PFSK-1 (cell line): Measurements from ENCODE around the gene TNPO1.

Experiments
- REST ChIP-seq, 2 experiments: IDR thresholded peaks; 2 replicates each; pipeline versions ENCODE4 v1.6.1 to v1.8.0; 2011 to 2012; ENCODE audit warnings: low read depth in 2 of 2, low read length in 2 of 2, control low read depth in 1 of 2, inconsistent platforms in 1 of 2, mild to moderate bottlenecking in 1 of 2, moderate library complexity in 1 of 2; ENCODE audit not compliant: insufficient read depth in 1 of 2
- SIN3A ChIP-seq: IDR thresholded peaks from 2 replicates; pipeline ENCODE4 v1.6.1; 2012; ENCODE audit warnings: mild to moderate bottlenecking, low read length, moderate library complexity, borderline replicate concordance; ENCODE audit not compliant: insufficient read depth

GRCh38 chr5:72955143-72955767, 138.8 kb downstream of the TNPO1 start:
- TF ChIP-seq SIN3A (no peak), REST (IDR thresholded peaks at IDR 0.05; ENCODE audit: insufficient read depth in 1 of 2, low read depth in 2 of 2, low read length in 2 of 2) (no peak)
